ENCODE results near the gene CLCN2.

Gene CLCN2

GRCh38 chr3:184361532-184361931 lies at the start of gene CLCN2, which contains the start of gene POLR2H:
TSS of gene CLCN2 (minus strand) at chr3:184361605. CDS start at chr3:184361479, 126 bp downstream.
TSS of gene POLR2H (plus strand) at chr3:184361710. CDS start at chr3:184363493, 1,783 bp downstream.
- DNase-seq (ENCODE audit: low spot score): peak; percentile 66

DNA sequence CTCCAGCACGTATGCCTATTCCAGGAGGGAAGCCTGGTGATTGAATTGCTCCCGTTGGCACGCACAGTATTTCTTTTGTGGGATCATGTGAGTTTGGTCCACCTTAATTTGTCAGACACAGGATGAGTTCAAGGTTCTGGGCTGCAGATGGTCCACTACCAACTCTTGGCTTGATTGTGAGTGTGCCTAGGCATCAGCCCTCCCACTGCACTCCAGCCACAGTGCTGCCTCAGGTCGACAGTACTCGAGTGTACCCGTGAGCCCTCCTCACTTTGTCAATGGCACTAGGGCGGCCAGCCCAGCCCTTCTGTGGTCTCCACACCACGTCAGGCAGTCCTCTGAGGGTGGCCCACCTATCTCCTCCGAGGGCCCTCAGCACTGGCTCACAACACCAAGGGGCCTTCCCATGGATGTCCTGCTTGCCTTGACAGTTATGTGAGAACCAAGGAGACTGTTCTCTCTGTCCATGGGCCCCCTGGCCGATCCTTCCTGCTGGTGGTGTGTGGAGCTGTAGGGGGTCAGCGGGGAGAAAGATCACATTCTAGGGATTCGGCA lies 48.6 kb upstream of the CLCN2 start:
- DNase-seq (ENCODE audit: low spot score): no peak

DNA sequence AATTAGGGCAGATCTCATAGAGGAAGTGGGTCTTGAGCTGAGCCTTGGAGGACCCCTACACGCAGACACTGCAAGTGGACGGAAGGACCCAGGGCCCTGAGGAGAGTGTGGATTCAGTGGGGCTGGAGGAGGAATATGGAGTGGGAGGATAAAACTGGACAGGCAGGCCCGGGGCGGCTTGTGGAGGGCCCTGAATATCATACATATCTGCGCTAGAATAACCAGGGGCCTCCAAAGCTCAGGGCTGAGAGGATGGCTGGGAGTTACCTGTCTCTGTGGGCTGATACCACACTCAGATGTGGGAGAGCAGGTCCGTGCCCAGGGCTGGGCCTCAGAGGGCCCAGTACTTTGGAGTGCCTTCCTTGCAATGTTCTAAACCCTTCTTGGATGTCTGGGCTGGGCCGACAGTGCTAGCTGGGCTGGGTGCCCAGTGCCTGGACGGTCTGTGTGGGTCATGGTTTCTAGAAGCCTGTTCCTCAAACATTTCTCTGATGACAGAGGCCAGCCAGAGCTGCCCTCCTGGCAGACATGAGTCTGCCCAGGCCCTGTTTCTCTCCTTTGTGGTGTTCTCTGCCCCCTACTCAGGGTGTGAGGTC lies 48.0 kb upstream of the CLCN2 start:
- DNase-seq (ENCODE audit: low spot score): no peak

- no peak for DNase-seq (ENCODE audit: low spot score)
These were observed 43.9 kb upstream of the CLCN2 start for GRCh38 chr3:184405075-184406030.

GRCh38 chr3:184399410-184399809 lies 38.0 kb upstream of the CLCN2 start:
- no peak for DNase-seq (ENCODE audit: low spot score)

DNA sequence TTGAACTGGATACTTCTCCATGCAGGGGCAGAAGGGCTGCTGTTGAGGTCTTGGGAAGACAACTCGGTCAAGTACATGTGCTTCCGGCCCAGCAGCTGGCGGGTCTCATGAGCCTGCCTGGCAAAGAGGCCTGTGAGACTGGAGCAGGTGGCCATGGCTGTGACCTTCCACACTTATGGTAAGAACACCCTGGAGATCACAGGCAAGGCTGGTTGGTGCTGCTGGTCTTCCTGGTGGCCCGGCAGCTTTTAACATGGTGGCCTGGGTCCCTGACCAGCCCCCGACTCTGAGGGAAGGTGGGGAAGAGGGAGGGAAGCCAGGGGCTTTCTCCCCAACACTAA lies 33.9 kb upstream of the CLCN2 start:
- no peak for DNase-seq (ENCODE audit: low spot score)

- no peak for DNase-seq (ENCODE audit: low spot score)
These were observed 29.9 kb upstream of the CLCN2 start for GRCh38 chr3:184391266-184391665.

DNA sequence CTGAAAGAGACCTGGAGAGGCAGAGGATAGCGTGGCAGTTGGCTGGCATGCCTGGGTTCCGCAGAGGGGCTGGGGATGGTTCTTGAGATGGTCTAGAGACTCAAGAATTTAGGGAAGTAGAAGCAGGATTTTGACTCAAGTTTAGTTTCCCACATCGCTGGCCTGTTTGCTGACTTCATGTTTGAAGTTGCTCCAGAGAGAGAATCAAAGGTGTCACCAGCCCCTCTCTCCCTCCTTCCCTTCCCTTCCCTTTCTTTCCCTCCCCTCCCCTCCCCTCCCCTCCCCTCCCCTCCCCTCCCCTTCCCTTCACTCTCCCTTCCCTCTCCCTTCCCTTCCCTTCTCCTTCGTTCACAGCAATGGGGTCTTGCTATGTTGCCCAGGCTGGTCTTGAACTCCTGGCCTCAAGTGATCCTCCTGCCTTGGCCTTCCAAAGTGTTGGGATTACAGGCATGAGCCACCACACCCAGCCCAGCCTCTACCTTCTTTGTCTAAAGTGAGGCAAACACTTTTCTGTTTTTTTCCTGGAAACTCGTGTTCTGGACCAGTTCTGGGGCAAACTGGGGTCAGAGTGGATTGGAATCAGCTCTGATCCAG lies 28.6 kb upstream of the CLCN2 start:
- DNase-seq (ENCODE audit: low spot score): no peak

DNA sequence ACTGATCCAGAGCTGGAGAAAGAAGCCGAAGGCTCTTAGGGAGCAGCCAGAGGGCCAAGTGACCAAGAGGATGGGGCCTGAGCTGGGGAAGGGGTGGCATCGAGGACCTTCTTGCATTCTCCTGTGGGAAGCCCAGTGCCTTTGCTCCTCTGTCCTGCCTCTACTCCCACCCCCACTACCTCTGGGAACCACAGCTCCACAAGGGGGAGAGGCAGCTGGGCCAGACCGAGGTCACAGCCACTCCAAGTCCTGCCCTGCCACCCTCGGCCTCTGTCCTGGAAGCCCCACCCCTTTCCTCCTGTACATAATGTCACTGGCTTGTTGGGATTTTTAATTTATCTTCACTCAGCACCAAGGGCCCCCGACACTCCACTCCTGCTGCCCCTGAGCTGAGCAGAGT lies 28.0 kb upstream of the CLCN2 start:
- no peak for DNase-seq (ENCODE audit: low spot score)

GRCh38 chr3:184388936-184389230 lies 27.5 kb upstream of the CLCN2 start:
- no peak for DNase-seq (ENCODE audit: low spot score)

DNA sequence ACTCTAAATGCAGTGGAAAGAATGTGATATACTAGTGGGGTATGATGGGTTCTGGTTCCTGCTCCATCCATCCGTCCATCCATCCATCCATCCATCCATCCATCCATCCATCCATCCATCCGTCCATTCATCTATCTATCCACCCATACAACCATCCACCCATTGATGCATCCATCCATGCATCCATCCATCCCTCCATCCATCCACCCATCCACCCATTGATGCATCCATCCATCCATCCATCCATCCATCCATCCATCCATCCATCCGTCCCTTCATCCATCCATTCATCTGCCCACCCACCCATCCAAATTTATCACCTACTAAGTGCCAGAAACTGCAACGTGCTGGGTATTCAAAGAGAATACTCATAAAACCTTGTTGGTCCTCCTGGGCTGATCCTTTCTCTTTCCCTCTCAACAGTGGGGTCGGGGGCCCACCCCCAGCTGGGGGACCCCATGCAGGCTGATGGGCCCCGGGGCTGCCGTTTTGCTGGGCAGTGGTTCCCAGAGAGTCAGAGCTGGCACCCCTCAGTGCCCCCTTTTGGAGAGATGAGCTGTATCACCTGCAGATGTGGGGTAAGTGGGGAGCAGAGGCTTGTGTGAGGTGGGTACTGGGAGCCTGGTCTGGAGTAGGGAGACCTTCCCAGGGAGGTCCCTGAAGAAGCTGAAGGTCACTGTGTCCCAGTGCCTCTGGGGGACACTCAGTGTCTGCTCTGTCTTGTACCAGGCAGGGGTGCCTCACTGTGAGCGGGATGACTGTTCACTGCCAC lies 26.9 kb upstream of the CLCN2 start:
- no peak for DNase-seq (ENCODE audit: low spot score)

DNA sequence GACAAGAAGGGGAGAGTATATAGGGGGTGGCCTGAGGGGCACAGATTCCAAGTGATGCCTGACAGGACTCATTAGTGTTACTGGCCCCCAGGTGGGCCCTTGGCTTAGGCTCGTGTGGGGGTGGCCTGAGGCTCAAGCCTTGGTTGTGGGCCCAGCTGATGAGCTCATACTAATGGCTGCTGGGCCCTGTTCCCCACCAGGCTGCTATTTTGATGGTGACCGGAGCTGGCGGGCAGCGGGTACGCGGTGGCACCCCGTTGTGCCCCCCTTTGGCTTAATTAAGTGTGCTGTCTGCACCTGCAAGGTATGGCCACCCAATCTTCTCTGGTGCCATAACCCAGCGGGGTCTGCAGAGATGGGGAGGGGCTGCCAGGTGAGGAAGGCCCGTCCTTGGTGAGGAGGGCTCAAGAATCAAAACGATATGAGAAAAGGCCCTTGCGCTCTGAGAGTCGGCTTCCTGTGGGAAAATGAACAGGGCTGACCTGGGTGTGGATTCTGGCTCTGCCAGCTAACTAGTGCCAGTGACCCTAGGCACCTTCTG lies 25.8 kb upstream of the CLCN2 start:
- no peak for DNase-seq (ENCODE audit: low spot score)

GRCh38 chr3:184386047-184386806 lies 24.8 kb upstream of the CLCN2 start:
- no peak for DNase-seq (ENCODE audit: low spot score)

DNA sequence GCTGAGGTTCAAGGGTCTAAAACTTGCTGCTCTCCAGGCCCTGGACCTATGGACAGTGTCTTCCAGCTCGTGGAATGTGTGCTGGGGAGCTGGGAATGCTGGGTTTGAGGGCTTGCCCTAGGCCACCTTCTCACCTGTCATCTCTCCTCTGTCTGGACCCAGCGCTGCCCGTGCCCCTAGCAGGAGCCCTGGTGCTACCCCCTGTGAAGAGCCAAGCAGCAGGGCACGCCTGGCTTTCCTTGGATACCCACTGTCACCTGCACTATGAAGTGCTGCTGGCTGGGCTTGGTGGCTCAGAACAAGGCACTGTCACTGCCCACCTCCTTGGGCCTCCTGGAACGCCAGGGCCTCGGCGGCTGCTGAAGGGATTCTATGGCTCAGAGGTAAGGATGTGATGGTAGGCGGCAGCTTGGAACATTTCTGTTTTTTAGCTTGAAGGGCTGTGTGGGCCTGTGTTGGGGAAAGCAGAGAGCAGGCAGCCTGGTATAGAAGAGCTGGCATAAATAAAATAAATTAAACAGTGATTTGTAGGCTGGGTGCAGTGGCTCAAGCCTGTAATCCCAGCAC lies 23.5 kb upstream of the CLCN2 start:
- DNase-seq (ENCODE audit: low spot score): no peak

DNA sequence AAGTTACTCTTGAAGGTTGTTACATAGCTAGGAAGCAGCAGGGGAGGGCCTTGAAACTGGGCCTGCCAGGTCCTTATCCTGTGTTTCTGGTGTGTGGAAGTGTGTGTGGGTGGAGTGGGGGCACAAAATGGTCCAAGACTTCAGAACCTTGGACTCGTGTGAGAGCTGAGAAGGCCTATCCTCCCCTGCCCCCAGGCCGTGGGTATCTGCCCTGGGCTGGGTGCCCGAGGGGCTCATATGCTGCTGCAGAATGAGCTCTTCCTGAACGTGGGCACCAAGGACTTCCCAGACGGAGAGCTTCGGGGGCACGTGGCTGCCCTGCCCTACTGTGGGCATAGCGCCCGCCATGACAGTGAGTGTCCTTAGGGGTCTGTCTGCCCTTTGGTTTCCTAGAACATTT lies 22.9 kb upstream of the CLCN2 start:
- DNase-seq (ENCODE audit: low spot score): no peak

DNA sequence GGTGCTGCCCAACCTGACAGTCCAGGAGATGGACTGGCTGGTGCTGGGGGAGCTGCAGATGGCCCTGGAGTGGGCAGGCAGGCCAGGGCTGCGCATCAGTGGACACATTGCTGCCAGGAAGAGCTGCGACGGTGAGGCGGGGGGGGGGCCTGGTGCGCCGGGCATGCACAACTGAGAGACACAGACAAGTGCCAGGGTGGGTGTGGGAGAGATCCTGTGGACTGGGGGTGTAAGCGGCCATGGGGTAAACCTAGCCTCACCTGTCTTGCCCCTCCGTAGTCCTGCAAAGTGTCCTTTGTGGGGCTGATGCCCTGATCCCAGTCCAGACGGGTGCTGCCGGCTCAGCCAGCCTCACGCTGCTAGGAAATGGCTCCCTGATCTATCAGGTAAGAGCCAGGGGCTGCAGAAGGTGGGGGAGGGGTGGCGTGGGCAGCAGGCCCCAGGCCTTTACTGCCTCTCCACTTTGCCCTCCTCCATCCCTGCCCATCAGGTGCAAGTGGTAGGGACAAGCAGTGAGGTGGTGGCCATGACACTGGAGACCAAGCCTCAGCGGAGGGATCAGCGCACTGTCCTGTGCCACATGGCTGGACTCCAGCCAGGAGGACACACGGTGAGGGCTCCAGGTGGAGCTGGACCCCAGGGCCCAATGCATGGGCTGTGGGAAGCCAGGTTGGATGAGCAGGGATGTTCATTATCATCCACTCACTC lies 21.8 kb upstream of the CLCN2 start:
- no peak for DNase-seq (ENCODE audit: low spot score)

GRCh38 chr3:184382326-184383032 lies 21.1 kb upstream of the CLCN2 start:
- DNase-seq (ENCODE audit: low spot score): no peak

DNA sequence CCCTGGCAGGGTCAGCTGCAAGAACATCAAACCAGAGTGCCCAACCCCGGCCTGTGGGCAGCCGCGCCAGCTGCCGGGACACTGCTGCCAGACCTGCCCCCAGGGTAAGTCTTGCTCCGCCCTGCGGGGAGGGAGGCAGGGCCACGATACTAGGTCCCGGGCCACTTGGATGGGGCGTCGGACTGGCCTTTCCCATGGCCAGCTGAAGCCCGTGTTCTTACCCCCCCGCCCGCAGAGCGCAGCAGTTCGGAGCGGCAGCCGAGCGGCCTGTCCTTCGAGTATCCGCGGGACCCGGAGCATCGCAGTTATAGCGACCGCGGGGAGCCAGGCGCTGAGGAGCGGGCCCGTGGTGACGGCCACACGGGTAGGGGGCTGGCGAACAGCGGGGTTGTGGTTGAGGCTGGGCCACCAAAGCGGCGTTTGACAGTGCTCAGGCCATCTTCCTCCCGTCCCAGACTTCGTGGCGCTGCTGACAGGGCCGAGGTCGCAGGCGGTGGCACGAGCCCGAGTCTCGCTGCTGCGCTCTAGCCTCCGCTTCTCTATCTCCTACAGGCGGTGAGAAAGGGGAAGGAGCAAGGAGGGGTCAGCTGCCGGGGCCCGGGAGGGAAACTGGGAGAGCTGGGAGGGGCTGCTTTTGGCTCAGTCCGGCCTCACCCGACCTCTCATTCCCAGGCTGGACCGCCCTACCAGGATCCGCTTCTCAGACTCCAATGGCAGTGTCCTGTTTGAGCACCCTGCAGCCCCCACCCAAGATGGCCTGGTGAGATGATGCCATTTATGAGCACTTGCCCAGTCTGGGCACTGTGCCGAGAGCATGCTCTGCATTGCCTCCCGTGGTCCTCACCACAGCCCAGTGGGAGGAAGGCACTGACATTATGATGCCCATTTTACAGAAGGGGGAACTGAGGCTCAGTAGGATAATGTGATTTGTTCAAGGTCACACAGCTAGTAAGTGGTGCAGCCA lies 20.1 kb upstream of the CLCN2 start:
- DNase-seq (ENCODE audit: low spot score): no peak
